ENCODE measurements around the gene NIPAL3.

GRCh38 chr1:24411963-24412362, 3.6 kb upstream of the NIPAL3 start:
- TF ChIP-seq, protein P1, sequence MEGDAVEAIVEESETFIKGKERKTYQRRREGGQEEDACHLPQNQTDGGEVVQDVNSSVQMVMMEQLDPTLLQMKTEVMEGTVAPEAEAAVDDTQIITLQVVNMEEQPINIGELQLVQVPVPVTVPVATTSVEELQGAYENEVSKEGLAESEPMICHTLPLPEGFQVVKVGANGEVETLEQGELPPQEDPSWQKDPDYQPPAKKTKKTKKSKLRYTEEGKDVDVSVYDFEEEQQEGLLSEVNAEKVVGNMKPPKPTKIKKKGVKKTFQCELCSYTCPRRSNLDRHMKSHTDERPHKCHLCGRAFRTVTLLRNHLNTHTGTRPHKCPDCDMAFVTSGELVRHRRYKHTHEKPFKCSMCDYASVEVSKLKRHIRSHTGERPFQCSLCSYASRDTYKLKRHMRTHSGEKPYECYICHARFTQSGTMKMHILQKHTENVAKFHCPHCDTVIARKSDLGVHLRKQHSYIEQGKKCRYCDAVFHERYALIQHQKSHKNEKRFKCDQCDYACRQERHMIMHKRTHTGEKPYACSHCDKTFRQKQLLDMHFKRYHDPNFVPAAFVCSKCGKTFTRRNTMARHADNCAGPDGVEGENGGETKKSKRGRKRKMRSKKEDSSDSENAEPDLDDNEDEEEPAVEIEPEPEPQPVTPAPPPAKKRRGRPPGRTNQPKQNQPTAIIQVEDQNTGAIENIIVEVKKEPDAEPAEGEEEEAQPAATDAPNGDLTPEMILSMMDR (IDR thresholded peaks at IDR 0.05), result no peak
- no peak for TF ChIP-seq POLR2A (IDR thresholded peaks at IDR 0.05)
